Stimulated activated CD4-positive, alpha-beta T cell treated with anti-CD3 and anti-CD28 coated beads, Interleukin-1b, Interleukin-23, amount 100 ng/mL, for 24 hours (primary cell): Measurements from ENCODE around the gene KRT85.

Experiments
- DNase-seq, 4 experiments: peaks; one replicate each; pipeline ENCODE4 v3.0.0-alpha.2; 2020; ENCODE audit warnings: low read depth in 4 of 4, low spot score in 1 of 4

KRT85 gene

DNA sequence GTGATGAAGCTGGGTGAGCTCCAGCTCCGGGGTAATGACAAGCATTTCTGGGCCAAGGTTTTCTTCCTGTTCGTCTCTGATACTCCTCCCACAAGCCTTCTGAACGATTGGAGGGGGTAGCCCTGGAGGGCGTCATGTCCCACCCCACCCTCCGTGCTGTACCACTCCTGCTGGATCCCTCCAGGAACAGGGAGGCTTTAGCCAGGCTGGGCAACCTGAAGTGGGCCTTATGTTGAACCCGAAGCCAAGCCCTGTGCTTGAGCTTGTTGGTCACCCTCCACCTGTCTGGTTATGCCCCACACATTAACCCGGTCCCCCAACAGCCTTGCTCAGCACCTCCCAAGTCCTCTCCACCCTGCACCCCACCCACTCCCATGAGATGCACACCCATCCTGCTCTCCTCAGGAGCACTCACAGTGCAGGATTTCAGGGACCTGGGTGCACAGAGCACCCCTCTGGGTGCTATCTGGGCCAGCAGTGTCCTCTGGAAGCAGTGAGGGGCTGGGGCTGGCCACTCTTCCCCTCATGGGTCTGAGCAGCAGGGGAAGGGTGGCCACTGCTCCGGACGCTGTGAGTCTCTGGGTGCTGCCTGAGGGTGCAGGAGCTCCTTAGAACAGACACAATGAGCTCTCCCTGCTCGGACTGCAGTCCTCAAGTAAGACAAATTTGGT, 39.3 kb downstream of the KRT85 start:
- DNase-seq = no peak

DNA sequence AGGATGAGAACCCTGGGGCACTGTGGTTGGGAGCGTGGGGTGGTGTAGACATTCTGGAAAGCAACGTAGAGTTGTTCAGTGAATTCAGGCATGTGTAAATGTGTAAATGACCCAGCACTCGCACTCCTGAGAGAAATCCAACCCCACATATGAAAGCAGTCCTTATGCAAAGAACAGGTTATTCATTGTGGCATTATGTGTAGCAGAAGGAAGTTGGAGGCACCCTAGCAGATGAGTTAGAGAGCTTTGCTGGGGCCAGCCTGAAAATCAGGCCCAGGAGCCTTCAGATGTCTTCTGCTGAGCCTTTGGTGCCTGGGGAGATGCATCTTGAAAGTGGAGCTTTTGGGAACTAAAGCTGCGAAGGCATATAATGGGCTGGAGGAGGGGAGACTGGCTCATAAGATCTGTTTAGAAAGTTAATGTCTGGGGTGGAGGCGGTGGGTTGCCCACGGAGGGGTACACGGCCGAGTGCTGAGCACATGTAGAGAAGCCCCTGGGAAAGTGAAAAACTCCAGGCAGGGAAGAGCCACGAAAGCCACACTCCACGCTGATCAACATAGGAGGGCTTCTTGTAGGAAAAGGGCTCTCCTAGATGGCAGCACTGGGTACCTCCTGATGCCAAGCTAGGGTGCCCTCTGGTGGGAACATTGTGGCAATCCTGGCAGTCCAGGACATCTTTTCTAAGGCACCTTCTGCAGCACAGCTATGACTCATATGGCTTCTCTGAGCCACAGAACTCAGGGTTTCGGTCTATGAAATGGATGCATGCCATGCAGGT, 40.0 kb downstream of the KRT85 start:
- DNase-seq = peak; percentile 33 to 65 (median 56)

DNA sequence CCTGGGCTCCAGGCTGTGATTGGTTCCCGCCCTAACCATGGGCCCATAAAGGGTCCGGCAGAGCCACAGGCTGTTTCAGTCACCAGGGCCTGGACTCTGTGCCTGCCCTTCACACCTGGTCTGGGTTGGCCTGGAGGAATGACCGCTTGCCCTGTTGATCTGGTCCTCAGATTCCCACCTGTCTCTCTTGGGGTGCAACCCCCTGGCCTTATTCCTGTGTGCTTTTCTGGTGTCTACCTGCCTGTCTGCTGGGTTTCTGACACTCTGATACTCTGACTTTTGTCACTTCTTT, 43.2 kb downstream of the KRT85 start:
- no peak for DNase-seq

DNA sequence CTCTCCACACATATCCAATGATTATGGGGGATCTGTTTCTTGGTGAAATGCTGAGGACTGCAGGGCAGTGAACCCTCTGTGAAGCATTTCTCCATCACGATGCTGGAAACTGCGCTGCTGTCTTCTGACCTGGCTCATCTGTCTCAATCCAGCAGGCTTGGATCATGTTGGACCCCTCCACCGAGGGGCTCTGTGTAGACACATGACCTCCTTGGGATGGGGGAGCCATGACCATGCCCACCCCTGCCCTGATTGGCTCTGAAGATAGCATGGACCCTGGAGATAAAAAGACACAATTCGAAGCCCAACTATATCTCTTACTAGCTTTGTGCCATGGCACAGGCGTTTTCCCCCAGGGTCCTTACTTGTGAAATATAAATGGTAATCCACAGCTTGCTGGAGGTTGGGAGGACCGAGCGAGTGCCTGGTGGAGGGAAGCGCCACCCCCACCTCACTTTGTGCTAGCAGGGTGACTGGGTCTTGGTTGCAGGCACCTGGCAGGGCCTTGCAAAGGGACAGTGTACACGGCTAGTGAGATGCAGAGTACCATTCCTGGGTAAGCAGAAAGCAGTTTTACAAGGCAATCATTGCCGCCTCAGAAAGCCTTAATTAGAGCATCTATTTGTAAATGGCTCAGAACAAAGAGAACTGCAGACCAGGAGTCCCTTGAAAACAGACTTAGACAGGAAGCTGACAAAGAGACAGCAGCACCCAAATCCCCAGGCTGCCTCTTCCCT, 43.7 kb downstream of the KRT85 start:
- DNase-seq = no peak

DNA sequence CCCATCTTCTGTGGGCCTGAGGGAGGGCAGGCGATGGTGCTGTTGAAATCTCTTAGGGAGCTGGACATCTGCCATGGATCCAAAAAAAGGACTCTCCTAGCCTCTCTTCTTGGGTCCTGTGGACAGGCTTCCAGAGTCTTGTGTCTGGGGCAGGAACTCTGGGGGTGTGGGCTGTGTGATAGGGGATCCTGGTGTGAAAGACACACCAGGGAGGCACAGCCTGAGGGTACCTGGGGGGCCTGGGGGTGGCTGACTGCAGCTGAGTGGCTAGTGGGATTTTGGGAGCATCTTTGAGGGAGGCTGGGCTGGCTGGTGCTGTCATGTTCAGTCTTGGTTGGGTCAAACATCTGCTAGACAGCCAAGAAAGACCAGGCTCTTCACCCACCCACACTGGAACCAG, 44.3 kb downstream of the KRT85 start:
- DNase-seq = no peak

DNA sequence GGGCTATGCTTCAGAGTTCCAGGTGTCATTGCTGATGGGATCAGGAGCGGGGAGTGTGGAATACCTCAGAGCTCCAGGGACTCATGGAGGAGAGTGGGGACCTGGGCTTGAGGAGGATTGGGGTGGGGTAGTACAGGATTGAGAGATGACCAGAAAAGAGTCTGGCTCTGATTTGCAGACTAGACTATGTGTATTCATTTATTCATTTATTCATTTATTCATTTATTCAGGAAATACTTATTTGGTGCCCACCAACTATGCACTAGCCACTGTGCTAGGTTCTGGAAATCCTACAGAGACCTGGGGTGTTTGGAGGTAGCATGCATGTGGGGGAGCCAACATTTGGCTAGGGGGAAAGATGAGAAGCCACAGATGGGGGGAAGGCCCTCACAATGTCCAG, 45.2 kb downstream of the KRT85 start:
- no peak for DNase-seq

DNA sequence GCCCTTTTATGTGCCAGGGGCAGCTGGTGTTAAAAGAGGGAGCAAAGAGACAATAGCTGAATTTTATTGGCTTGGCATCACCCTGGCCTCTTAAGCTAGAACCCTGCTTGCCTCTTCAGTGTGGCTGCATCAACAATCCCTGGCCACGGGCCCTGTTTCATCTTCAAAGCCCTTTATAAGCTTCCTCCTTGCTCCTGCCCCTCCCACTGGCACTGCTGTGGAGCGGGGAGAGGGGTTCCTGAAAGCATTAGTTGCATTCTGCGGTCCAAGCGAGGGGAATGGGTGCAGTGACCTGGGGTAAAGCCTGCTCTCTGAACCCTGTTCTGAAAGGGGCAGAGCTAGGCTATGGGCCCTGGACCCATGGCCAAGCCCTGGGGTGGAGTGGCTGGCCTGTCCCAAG, 45.9 kb downstream of the KRT85 start:
- no peak for DNase-seq

DNA sequence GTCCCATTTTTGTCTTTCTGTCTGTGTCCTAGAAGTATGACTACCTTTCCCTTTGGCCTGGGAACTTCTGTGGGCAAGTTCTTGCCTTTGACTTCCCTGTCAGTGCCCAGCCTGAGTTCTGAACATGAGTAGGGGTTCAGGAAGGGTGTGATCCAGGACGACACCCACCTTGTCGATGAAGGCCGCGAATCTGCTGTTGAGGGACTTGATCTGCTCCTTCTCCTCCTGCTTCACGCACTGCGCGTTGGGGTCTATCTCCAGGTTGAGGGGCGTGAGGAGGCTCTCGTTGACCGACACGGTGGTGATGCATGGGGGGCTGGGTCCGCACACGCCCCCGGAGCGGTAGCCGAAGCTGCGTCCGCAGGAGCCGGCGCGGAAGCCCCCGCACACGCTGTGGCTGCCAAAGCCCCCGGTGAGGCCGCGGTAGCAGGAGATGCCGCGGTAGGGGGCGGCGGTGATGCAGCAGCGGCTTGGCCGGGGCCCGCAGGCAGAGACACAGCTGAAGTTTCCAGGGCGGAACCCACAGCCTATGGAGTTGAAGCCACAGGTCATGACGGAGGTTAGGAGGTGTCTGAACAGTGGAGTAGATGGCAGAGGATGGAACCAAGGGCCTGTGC, 46.4 kb downstream of the KRT85 start, which contains the start of gene KRT83:
Gene KRT83 (minus strand): TSS at position 615 of the 617 bp plus-strand sequence. CDS start 63 bp downstream, at position 552.
- no peak for DNase-seq

DNA sequence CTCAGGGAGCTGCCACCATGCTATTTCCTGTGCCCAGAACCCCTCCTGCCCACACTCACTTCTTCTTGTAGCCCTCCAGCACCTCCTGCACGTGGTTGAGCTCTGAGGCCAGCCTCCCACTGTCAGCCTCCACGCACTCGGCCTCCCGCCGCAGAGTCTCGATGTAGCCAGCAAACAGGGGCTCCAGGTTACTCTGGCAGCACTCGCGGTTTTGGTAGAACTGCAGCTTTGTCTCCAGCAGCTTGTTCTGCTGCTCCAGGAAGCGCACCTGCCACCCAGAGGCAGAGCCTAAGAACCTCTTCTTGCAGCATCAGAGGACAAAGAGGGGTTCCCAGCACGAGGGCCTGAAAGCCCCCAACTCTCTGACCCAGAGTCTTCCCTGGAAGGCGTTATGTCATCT, 48.2 kb downstream of the KRT85 start:
- DNase-seq = no peak

DNA sequence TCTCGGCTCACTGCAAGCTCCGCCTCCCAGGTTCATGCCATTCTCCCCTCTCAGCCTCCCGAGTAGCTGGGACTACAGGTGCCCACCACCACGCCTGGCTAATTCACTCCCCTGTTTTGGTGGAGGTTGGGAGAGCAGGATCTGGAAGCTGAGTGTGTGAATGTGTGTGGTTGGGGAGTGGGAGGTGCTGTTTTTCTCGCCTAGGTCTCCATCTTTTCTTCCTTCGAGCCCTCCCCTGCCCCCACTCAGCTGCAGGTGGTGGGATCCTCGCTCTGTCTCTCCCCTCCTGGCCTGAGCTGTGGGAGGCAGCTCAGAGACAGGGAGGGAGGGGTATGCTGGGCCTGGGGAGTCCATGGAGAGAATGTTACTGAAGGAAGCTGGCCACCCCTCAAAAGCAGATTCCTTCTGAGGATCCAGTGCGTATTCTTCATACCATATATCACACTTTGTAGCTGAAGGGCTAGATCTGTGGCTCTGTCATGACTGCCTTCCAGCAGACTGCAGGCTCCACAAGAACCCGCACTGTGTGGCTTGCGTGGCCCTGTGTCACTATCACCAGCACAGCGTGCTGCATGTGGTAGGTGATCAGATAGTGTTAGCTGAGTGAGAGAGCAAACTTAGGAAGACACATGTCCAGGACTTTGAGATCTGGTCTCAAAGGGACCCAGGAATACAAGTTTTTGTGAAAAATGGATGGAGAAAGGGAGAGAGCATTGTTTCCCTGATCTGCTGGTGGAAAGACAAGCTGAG, 48.9 kb downstream of the KRT85 start:
- DNase-seq = no peak

DNA sequence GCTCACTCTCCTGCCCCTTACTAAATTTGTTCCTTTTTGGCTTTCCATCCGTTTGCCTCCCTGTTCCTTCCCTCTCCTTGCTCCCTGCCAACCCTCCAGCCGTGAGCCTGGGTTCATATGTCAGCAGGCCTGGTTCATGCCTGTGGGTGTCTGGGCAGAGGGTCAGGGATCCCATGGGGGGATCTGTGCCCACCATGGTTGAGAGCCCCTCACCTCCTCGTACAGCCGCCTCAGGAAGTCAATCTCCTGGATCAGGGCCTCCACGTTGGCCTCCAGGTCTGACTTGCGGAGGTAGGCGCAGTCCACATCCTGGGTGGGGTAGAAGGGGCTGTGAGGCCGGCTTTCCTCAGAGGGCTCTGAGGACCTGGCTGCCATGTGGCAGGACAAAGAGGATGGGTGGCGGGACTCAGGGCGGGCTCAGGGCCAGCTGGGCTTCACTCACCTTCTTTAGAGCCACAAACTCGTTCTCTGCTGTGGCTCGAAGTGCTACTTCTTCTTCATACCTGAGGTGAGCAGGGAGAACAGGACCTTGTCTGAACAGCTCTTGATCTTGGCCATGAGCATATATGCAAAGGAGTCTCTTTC, 49.7 kb downstream of the KRT85 start:
- no peak for DNase-seq

DNA sequence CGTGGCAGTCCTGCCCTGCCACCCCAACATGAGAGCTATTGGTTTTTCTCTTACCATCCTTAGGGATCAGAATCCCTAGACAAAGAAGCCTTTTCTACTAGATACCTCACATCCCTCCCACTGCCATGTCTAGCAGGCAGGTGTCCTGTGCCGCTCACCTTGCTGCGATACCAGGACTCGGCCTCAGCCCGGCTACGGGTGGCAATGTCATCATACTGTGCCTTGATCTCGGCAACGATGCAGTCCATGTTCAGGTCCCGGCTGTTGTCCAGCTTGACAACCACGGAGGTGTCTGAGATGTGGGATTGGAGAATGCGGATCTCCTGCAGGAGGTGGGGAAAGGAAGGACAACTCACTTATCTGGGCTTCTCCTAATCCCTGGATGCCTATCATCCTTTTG, 50.6 kb downstream of the KRT85 start:
- no peak for DNase-seq

DNA sequence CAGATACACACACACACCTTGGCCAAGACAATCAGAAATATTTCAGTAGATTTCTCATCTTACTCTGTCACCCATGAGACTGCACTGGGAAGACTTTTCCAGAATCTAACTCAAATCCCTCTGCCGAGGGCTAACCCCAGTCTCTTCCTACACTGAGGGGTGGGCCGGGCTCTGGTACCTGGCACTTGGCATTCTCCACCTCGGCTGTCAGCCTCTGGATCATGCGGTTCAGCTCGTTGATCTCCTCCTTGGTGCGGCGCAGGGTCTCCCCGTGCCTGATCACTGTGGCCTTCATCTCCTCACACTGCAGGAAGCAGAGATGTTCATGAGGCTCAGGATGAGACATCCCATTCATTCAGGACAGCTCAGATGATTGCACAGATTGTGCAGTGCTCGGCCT, 51.0 kb downstream of the KRT85 start:
- no peak for DNase-seq

DNA sequence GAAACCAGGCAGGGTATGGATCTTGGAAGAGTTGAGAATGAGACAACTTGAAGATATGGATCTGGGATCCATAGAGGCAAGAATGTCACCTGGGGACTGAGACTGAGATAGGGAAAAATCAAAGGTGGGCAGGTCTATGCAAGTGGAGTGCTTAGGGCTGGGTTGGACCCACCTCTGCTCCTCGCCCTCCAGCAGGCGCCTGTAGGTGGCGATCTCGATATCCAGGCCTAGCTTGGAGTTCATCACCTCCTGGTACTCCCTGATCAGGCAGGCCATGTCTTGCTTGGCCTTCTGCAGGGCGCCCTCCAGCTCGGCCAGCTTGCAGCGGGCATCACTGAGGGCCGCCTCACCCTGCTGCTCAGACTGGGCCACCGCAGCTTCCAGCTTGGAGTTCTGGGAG, 51.6 kb downstream of the KRT85 start:
- peak in 1 of 4 experiments; percentile 7 for DNase-seq

DNA sequence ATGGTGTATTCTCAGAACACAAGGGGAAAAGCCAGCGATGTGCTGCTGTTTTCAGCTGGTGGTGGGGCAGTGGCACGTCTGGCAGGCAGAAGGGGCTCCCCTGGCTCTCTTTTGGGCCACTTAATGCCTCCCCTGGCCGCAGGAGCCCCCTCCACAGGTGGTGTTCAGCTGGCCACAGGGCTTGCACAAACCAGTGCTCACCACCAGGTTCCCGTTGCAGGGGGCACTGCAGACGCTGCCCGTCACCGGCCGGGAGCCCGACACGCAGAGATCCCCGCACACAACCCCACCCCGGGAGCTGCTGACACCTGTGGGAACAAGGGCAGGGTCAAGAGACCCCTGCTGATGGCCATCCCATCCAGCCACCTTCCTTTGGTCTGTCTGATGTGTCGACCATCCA, 52.8 kb downstream of the KRT85 start:
- no peak for DNase-seq

DNA sequence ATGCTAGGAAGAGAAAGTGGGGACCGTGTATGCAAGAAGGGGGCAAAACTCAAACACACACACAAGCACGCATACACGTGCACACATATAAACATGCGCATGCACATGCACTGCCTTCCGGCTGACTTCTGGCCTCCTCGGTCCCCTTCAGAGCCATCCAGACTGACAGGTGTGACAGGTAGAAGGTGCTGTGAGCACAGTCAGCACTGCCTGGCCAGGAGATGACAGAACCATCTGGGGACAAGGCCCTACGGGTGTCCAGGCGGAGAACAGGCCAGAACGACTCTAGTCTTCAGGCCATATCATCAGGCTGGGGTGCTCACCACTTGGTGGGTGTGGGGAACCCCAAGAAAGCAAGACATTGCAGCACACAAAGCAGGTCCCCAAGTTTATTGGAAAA, 53.4 kb downstream of the KRT85 start:
- no peak for DNase-seq

DNA sequence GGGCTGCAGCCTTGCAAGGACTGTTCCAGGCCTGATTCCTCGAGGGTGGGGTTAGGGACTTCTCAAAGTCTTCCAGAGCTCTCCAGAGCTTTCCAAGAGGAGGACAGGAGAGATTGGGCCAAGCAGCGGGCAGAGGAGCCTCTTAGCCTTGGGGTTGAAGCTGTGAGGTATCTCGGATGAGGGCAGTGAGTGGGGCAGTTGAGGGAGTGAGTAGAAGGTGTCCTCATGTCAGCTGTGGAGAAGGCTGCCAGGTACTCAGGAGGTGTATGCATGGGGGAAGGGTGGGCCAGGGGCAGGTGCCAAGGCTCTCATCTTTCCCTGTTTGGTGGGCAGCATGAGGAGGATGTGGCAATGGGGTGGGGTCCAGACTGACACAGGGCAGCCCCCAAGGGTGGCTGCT, 53.8 kb downstream of the KRT85 start:
- no peak for DNase-seq

DNA sequence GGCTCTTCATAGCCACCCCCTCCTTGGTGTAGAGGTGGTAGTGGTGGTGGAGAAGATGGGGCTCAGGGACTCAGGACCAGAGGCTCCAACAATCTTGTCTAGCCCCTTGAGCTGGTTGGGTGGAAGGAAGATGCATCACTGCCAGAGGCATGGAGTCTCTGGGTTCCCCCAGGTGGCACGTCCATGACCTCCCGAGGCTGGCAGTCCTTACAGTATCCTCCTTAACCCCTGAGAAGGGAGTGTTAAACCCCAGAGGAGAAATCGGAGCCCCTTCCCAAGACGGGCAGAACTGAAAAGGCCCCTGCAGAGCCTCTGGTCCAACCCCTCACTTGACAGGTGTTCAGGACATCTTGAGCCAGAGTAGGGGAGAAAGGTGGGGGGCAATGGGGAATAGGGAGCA, 55.2 kb downstream of the KRT85 start:
- no peak for DNase-seq

DNA sequence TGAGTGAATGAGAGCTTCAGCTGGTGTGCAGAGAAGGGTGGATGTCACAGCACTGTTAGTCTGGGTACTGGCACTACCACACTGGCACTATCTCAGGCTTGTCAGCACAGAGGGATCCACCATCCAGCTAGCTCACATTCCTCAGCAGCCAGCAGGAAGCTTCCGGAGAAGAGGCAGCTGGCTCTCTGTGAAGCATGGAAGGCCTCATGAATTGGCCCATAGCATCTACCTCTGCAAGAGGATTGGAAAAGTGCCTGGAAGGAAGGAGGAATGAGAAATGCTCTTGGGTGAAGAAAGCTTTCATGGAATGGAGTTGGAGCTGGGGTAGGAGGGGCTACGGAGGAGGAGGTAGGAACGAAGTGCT, 56.0 kb downstream of the KRT85 start:
- no peak for DNase-seq

DNA sequence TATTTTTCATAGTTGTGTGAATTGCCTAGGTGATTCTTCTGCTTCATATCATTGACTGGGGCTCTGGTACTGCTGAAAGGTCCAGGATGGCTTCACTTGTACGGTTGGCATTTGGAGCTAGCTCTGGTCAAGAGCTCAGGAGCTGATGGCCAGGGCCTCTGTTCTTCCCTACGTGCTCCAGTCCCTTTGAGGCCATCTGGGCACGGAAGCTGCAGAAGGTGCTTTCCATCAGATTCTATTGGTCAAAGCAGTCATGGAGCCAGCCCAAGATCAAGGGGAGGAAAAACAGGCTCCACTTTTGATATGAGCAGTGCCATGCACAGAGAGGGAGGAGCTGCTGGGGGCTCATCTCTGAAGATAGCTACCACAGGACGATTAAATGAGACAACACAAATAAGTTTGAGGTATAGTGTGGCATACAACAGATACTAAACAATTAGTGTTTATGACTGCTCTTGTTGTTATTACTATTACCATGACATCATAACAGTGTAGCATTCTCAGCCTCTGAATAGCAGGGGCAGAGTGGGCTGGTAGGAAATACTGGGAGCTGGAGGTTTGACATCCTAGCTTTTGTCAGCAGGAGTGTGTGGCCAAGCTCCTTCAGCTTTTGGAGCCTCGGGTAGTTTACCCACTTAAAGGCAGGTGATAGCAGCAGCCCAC, 56.5 kb downstream of the KRT85 start:
- no peak for DNase-seq
